ENCODE results near the gene DYSF.

DNA sequence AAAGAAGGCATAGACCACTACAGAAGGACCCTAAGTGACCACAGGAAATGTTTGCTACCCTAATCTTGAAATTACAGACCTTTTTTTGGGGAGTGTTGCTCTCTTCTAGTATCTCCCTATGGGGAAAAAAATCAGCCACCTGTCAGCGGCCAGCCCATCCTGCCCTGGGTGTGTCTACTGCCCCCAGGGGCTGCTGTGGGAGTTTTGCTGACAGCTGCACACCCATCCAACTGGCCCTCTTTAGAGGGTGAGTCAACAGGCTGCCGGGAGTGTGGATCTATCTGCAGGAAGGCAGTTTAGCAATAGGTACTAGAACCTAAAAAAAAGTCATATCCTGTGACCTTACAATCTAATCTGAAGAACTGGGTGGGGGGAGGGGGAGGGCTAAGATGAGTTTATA lies 796 bp upstream of the DYSF start:
- TF ChIP-seq POLR2AphosphoS5 (IDR thresholded peaks at IDR 0.05; ENCODE audit: low read depth, low read length) (no peak), POLR2A (IDR thresholded peaks at IDR 0.05; ENCODE audit: low read depth, low read length) (no peak)
